Measurements from ENCODE around the gene FMO3.

The FMO3 gene

GRCh38 chr1:171166361-171166760 is 75.7 kb downstream of the FMO3 start:
- no peak overlapping the region for H3K27ac ChIP-seq
- peak; percentile 67 for DNase-seq (ENCODE audit: low spot score)
- ChIA-PET CTCF (interaction anchor here (0.5 kb wide), 1 partner anchor 276 kb away, joined by 3 read pairs; no protein-coding TSS in a partner anchor), POLR2A (ENCODE audit: low non-redundant PET) (interaction anchor here (0.6 kb wide), 1 partner anchor 1255 kb away, joined by 3 read pairs; no protein-coding TSS in a partner anchor)
- TF ChIP-seq, protein P1, sequence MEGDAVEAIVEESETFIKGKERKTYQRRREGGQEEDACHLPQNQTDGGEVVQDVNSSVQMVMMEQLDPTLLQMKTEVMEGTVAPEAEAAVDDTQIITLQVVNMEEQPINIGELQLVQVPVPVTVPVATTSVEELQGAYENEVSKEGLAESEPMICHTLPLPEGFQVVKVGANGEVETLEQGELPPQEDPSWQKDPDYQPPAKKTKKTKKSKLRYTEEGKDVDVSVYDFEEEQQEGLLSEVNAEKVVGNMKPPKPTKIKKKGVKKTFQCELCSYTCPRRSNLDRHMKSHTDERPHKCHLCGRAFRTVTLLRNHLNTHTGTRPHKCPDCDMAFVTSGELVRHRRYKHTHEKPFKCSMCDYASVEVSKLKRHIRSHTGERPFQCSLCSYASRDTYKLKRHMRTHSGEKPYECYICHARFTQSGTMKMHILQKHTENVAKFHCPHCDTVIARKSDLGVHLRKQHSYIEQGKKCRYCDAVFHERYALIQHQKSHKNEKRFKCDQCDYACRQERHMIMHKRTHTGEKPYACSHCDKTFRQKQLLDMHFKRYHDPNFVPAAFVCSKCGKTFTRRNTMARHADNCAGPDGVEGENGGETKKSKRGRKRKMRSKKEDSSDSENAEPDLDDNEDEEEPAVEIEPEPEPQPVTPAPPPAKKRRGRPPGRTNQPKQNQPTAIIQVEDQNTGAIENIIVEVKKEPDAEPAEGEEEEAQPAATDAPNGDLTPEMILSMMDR (conservative IDR thresholded peaks at IDR 0.05; ENCODE audit: low read depth): no peak
